H1 (cell line): ENCODE results near the gene HLA-DMB. TPM values are rescaled to one million over a fixed set of nuclear protein-coding genes. Genes with fewer than 3 reads are reported as not detected.
A peak's percentile ranks its signal among the peaks of the same experiment; 100 is the strongest.

Source experiments
- HDAC2 ChIP-seq, 2 experiments: fragments of 300-600 bp in 1 of 2; sonication (generic) in 1 of 2; IDR thresholded peaks; 2 replicates each; pipeline ENCODE4 v1.6.1; 2011 to 2012; ENCODE audit warnings: low read depth in 2 of 2, low read length in 2 of 2, mild to moderate bottlenecking in 2 of 2, moderate library complexity in 2 of 2, borderline replicate concordance in 1 of 2, inconsistent platforms in 1 of 2
- JUN ChIP-seq: IDR thresholded peaks from 2 replicates; pipeline ENCODE4 v1.6.1; 2011; ENCODE audit warnings: low read depth, mild to moderate bottlenecking, improper control_type of control experiment, low read length
- JUND ChIP-seq: IDR thresholded peaks from 2 replicates; pipeline ENCODE4 v1.6.1; 2011; ENCODE audit warnings: mild to moderate bottlenecking, improper control_type of control experiment, low read length
- POLR2A ChIP-seq, 2 experiments: IDR thresholded peaks; 1 replicate in 1 of 2; 2 replicates in 1 of 2; pipeline ENCODE4 v1.6.1; 2011; ENCODE audit warnings: low read depth in 2 of 2, low read length in 2 of 2, mild to moderate bottlenecking in 2 of 2; ENCODE audit errors: control extremely low read depth in 1 of 2
- SP1 ChIP-seq: IDR thresholded peaks from 2 replicates; pipeline ENCODE4 v1.6.1; 2011; ENCODE audit warnings: low read depth, low read length
- SP2 ChIP-seq: IDR thresholded peaks from 2 replicates; pipeline ENCODE4 v1.6.1; 2012; ENCODE audit warnings: mild to moderate bottlenecking, low read length, inconsistent platforms
- SRF ChIP-seq: IDR thresholded peaks from 2 replicates; pipeline ENCODE4 v1.6.1; 2011; ENCODE audit warnings: mild to moderate bottlenecking, low read depth, low read length, moderate library complexity
- TAF1 ChIP-seq: IDR thresholded peaks from 2 replicates; pipeline ENCODE4 v1.6.1; 2011; ENCODE audit warnings: mild to moderate bottlenecking, low read depth, low read length
- YY1 ChIP-seq: IDR thresholded peaks from 2 replicates; pipeline ENCODE4 v1.6.1; 2011; ENCODE audit warnings: low read depth, mild to moderate bottlenecking, low read length
- polyA plus RNA-seq, 7 experiments: library from polyadenylated mRNA; depleted of rRNA in 3 of 7; stranded (reverse) in 5 of 7; unstranded in 2 of 7; fragments of >200 nt in 5 of 7; fragments of 200-250 nt in 2 of 7; gene quantifications; 1 replicate in 5 of 7; 2 replicates in 1 of 7; 4 replicates in 1 of 7; pipeline versions ENCODE4 v1.2.1 to v1.2.3, GENCODE V29; 2011 to 2013; ENCODE audit warnings: missing spikeins in 2 of 7, mixed read lengths in 2 of 7
- total RNA-seq: library from RNA; stranded (reverse); fragmentation: NEBNext Ultra II Directional; extraction: Animal tissue kit (Norgen Biotek cat#: 25700); gene quantifications from 2 replicates; pipeline ENCODE4 v1.2.1, GENCODE V29; 2021
- TF ChIP-seq, protein P1 (sequence below): fragments of 300-600 bp; sonication (generic); IDR thresholded peaks from 2 replicates; pipeline ENCODE4 v1.7.1; 2012; ENCODE audit warnings: low read length, moderate library complexity, mild to moderate bottlenecking, inconsistent platforms; ENCODE audit not compliant: insufficient replicate concordance

Gene HLA-DMB
- total and polyA plus RNA-seq, 2 of the 8 experiments (the other 6 are each of a cell fraction or from before 2014, with no cell fraction given): 2.7 to 4.7 TPM

DNA sequence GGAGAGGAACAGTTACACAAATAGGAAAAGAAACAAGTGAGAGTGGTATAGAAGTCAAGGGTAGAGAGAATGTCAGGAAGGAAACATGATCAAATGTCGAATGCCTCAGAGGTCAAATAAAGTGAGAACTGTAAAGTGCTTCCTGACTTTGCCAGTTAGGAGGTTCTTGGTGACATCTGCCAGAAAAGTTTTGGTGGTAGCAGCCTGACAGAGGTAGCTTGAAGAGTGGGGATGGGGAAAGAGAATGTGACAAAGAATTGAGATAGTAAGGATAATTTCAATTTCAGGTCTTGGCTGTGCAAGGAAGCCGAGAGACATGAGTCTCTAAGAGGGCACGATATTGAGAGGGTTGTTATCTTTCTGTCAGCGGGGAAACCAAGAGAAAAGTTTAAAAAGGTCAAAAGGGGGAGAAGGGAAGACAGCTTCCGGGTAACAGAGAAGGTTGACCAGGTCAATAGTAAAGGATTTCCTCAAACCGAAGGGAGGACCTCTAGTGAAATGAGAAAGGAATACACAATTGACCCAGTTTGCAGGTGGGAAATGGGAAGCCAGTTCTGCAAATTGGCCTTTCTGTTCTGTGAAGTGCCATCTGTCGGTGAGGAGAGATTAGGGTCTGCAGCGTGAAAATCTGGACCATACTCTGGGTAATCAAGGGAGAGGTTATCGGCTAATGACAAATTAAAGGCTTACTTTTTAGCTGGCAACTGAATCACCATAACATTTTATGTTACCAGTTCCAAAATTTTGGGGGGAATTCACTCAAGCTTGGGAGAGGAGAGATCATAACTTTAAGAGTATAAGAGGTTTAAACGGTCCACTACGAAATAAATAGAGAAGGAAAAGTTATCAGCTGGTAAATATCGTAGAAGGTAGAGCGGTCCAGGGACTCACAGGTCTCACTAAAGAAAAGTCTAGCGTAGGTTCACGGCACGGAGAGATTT lies 26.6 kb upstream of the HLA-DMB start (continued):
- TF ChIP-seq, protein P1, sequence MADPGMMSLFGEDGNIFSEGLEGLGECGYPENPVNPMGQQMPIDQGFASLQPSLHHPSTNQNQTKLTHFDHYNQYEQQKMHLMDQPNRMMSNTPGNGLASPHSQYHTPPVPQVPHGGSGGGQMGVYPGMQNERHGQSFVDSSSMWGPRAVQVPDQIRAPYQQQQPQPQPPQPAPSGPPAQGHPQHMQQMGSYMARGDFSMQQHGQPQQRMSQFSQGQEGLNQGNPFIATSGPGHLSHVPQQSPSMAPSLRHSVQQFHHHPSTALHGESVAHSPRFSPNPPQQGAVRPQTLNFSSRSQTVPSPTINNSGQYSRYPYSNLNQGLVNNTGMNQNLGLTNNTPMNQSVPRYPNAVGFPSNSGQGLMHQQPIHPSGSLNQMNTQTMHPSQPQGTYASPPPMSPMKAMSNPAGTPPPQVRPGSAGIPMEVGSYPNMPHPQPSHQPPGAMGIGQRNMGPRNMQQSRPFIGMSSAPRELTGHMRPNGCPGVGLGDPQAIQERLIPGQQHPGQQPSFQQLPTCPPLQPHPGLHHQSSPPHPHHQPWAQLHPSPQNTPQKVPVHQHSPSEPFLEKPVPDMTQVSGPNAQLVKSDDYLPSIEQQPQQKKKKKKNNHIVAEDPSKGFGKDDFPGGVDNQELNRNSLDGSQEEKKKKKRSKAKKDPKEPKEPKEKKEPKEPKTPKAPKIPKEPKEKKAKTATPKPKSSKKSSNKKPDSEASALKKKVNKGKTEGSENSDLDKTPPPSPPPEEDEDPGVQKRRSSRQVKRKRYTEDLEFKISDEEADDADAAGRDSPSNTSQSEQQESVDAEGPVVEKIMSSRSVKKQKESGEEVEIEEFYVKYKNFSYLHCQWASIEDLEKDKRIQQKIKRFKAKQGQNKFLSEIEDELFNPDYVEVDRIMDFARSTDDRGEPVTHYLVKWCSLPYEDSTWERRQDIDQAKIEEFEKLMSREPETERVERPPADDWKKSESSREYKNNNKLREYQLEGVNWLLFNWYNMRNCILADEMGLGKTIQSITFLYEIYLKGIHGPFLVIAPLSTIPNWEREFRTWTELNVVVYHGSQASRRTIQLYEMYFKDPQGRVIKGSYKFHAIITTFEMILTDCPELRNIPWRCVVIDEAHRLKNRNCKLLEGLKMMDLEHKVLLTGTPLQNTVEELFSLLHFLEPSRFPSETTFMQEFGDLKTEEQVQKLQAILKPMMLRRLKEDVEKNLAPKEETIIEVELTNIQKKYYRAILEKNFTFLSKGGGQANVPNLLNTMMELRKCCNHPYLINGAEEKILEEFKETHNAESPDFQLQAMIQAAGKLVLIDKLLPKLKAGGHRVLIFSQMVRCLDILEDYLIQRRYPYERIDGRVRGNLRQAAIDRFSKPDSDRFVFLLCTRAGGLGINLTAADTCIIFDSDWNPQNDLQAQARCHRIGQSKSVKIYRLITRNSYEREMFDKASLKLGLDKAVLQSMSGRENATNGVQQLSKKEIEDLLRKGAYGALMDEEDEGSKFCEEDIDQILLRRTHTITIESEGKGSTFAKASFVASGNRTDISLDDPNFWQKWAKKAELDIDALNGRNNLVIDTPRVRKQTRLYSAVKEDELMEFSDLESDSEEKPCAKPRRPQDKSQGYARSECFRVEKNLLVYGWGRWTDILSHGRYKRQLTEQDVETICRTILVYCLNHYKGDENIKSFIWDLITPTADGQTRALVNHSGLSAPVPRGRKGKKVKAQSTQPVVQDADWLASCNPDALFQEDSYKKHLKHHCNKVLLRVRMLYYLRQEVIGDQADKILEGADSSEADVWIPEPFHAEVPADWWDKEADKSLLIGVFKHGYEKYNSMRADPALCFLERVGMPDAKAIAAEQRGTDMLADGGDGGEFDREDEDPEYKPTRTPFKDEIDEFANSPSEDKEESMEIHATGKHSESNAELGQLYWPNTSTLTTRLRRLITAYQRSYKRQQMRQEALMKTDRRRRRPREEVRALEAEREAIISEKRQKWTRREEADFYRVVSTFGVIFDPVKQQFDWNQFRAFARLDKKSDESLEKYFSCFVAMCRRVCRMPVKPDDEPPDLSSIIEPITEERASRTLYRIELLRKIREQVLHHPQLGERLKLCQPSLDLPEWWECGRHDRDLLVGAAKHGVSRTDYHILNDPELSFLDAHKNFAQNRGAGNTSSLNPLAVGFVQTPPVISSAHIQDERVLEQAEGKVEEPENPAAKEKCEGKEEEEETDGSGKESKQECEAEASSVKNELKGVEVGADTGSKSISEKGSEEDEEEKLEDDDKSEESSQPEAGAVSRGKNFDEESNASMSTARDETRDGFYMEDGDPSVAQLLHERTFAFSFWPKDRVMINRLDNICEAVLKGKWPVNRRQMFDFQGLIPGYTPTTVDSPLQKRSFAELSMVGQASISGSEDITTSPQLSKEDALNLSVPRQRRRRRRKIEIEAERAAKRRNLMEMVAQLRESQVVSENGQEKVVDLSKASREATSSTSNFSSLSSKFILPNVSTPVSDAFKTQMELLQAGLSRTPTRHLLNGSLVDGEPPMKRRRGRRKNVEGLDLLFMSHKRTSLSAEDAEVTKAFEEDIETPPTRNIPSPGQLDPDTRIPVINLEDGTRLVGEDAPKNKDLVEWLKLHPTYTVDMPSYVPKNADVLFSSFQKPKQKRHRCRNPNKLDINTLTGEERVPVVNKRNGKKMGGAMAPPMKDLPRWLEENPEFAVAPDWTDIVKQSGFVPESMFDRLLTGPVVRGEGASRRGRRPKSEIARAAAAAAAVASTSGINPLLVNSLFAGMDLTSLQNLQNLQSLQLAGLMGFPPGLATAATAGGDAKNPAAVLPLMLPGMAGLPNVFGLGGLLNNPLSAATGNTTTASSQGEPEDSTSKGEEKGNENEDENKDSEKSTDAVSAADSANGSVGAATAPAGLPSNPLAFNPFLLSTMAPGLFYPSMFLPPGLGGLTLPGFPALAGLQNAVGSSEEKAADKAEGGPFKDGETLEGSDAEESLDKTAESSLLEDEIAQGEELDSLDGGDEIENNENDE: no peak
- TF ChIP-seq TAF1 (peak; percentile 15; the same call in 1 of the 2 replicates), SRF (no peak), JUND (no peak), SP1 (no peak), HDAC2 (IDR thresholded peaks at IDR 0.05; ENCODE audit: borderline replicate concordance in 1 of 2, low read depth in 2 of 2, low read length in 2 of 2) (no peak; a peak in 1 of 4 replicates), POLR2A (IDR thresholded peaks at IDR 0.05; ENCODE audit: control extremely low read depth in 1 of 2, low read depth in 2 of 2, low read length in 2 of 2) (no peak), JUN (no peak), SP2 (no peak), YY1 (no peak)
